ENCODE measurements around the gene PITRM1. TPM values are rescaled to one million over a fixed set of nuclear protein-coding genes. Genes with fewer than 3 reads are reported as not detected.
A peak's percentile ranks its signal among the peaks of the same experiment; 100 is the strongest.

Gene PITRM1
- polyA plus RNA-seq, 2 of the 4 experiments (the other 2 are of a cell fraction): 45.9 to 64.5 TPM

GRCh38 chr10:3195286-3195685 is 22.7 kb upstream of the PITRM1 start:
- POLR2A ChIA-PET: no interaction called here
- Histone ChIP-seq H3K9me3 (no peaks in the 10 kb centered on the region), H3K4me2 (no peak overlapping the region), H3K4me1 (peaks cover 18% of the 10 kb centered on the region), H3K27ac (no peak overlapping the region; a peak in 2 of 6 replicates), H3K4me3 (no peak overlapping the region)
- CTCF ChIA-PET: interaction anchor here (0.6 to 10.7 kb wide), 10 partner anchors 11 to 1572 kb away, joined by 3 to 127 read pairs (median 5); no protein-coding TSS in a partner anchor
- no peak for TF ChIP-seq FOSL2 (IDR thresholded peaks at IDR 0.05)
- TF ChIP-seq FOSL2 (CRISPR knock-in tag; IDR thresholded peaks at IDR 0.05): no peak
- TF ChIP-seq ESRRA (IDR thresholded peaks at IDR 0.05; ENCODE audit: borderline replicate concordance, low read length): no peak
- no peak for TF ChIP-seq BCL3 (IDR thresholded peaks at IDR 0.05)
- no peak for TF ChIP-seq ATOH8 (CRISPR knock-in tag; IDR thresholded peaks at IDR 0.05; ENCODE audit: low read depth)
- TF ChIP-seq MYC (IDR thresholded peaks at IDR 0.05; ENCODE audit: borderline replicate concordance, low read length): no peak
- TF ChIP-seq RFX5 (IDR thresholded peaks at IDR 0.05): no peak
- TF ChIP-seq PBX3 (IDR thresholded peaks at IDR 0.05): no peak
- no peak for TF ChIP-seq RARB (CRISPR knock-in tag; IDR thresholded peaks at IDR 0.05)
- TF ChIP-seq CBX8 (IDR thresholded peaks at IDR 0.05): no peak
- no peak for TF ChIP-seq PHF8 (IDR thresholded peaks at IDR 0.05; ENCODE audit: borderline replicate concordance, low read depth)
- no peak for TF ChIP-seq RNF2 (IDR thresholded peaks at IDR 0.05; ENCODE audit: borderline replicate concordance, low read depth)
- no peak for TF ChIP-seq USF2 (IDR thresholded peaks at IDR 0.05)
- TF ChIP-seq EHMT2 (IDR thresholded peaks at IDR 0.05; ENCODE audit: low read depth): no peak
- TF ChIP-seq NR3C1 (IDR thresholded peaks at IDR 0.05): no peak
- TF ChIP-seq CHD2 (IDR thresholded peaks at IDR 0.05; ENCODE audit: low read length, partially characterized antibody): no peak
- TF ChIP-seq GATA3 (IDR thresholded peaks at IDR 0.05; ENCODE audit: borderline replicate concordance): no peak
- no peak for TF ChIP-seq MAX (IDR thresholded peaks at IDR 0.05)
- no peak for TF ChIP-seq SREBF2 (IDR thresholded peaks at IDR 0.05)
- TF ChIP-seq CEBPB (IDR thresholded peaks at IDR 0.05): no peak
- ATAC-seq: no peak
- no peak for DNase-seq (ENCODE audit: low read depth in 1 of 2, low spot score in 1 of 2)
- no peak for FAIRE-seq
- 67% methylated on average over 11 of the region's 11 CpGs for WGBS (ENCODE audit: missing lambda C conversion rate)

- Histone ChIP-seq H3K27ac (peak overlapping the region in 1 of 2 experiments; percentile 43; a peak in 2 of 6 replicates), H3K4me3 (no peak overlapping the region), H3K4me2 (no peak overlapping the region), H3K4me1 (peaks cover 18% of the 10 kb centered on the region), H3K9me3 (no peaks in the 10 kb centered on the region)
- 77% methylated on average over 4 of the region's 4 CpGs for WGBS (ENCODE audit: missing lambda C conversion rate)
- CTCF ChIA-PET: interaction anchor here (1.2 to 10.7 kb wide), 6 partner anchors 10 to 1573 kb away, joined by 4 to 127 read pairs (median 14); no protein-coding TSS in a partner anchor
- no peak for FAIRE-seq
- no peak for ATAC-seq
- TF ChIP-seq ZFP36 (IDR thresholded peaks at IDR 0.05; ENCODE audit: borderline replicate concordance, partially characterized antibody) (no peak), ZSCAN20 (CRISPR knock-in tag; IDR thresholded peaks at IDR 0.05) (no peak), GATA3 (IDR thresholded peaks at IDR 0.05; ENCODE audit: borderline replicate concordance) (no peak), REST (IDR thresholded peaks at IDR 0.05) (no peak), EP300 (IDR thresholded peaks at IDR 0.05) (no peak), ZNF302 (CRISPR knock-in tag; IDR thresholded peaks at IDR 0.05) (no peak), RARB (CRISPR knock-in tag; IDR thresholded peaks at IDR 0.05) (no peak), CBX2 (IDR thresholded peaks at IDR 0.05; ENCODE audit: borderline replicate concordance, low read depth) (no peak), KDM5A (IDR thresholded peaks at IDR 0.05) (no peak), RCOR1 (IDR thresholded peaks at IDR 0.05; ENCODE audit: low read depth, low read length) (no peak), CTCF (IDR thresholded peaks at IDR 0.05) (no peak), FOSL2 (IDR thresholded peaks at IDR 0.05) (no peak), FOSL2 (CRISPR knock-in tag; IDR thresholded peaks at IDR 0.05) (no peak)
- DNase-seq (ENCODE audit: low read depth in 1 of 2, low spot score in 1 of 2): no peak
- POLR2A ChIA-PET: no interaction called here
Measured at GRCh38 chr10:3194871-3195270, 22.3 kb upstream of the PITRM1 start.
